MCF 10A (cell line): ENCODE measurements around the gene FBXW12. TPM values are rescaled to one million over a fixed set of nuclear protein-coding genes. Genes with fewer than 3 reads are reported as not detected.

Experiments used
- BruUV-seq: library from RNA; stranded (reverse); fragments of 400-500 nt; replicated peaks from 2 replicates; lab custom pipeline; 2021; lab: Mats Ljungman, UMichigan
- CTCF ChIA-PET: fragments of 300-600 bp; sonication (Branson Sonifier 250); formaldehyde crosslinking; extraction: SDS; loops from one replicate; lab custom pipeline; 2021; ENCODE audit warnings: antibody characterized with exemption, inconsistent platforms; lab: Yijun Ruan, JAX
- POLR2A ChIA-PET: fragments of 300-600, 350-650 bp; sonication (Branson Sonifier 250); formaldehyde crosslinking; extraction: SDS; loops from one replicate; lab custom pipeline; 2020; ENCODE audit warnings: antibody characterized with exemption, inconsistent platforms; lab: Yijun Ruan, JAX
- DNase-seq: peaks from one replicate; pipeline ENCODE4 v3.0.0-alpha.2; 2018; ENCODE audit not compliant: unreplicated experiment
- H3K27ac Mint-ChIP-seq: one replicate; pipeline ENCODE4 v1.8.0; 2022; ENCODE audit warnings: mild to moderate bottlenecking, low read depth, mixed read lengths; ENCODE audit not compliant: unreplicated experiment
- H3K27me3 Mint-ChIP-seq: one replicate; pipeline ENCODE4 v1.8.0; 2022; ENCODE audit warnings: mixed read lengths; ENCODE audit not compliant: insufficient read depth, unreplicated experiment
- H3K36me3 Mint-ChIP-seq: one replicate; pipeline ENCODE4 v1.8.0; 2022; ENCODE audit warnings: mild to moderate bottlenecking, moderate library complexity, mixed read lengths; ENCODE audit not compliant: insufficient read depth, unreplicated experiment
- H3K4me1 Mint-ChIP-seq: one replicate; pipeline ENCODE4 v1.8.0; 2022; ENCODE audit warnings: mixed read lengths; ENCODE audit not compliant: insufficient read depth, unreplicated experiment
- H3K4me3 Mint-ChIP-seq: one replicate; pipeline ENCODE4 v1.8.0; 2022; ENCODE audit warnings: mild to moderate bottlenecking, moderate library complexity, mixed read lengths; ENCODE audit not compliant: unreplicated experiment
- H3K9me3 Mint-ChIP-seq: one replicate; pipeline ENCODE4 v1.8.0; 2022; ENCODE audit warnings: mixed read lengths; ENCODE audit not compliant: unreplicated experiment
- intact Hi-C: fragments of 100-400 bp; cut with micrococcal nuclease; formaldehyde crosslinking; loops from 2 replicates; pipeline ENCODE4 v1.14.1; 2022
- total RNA-seq: library from RNA; stranded (reverse); gene quantifications from 2 replicates; pipeline ENCODE4 v1.2.3, GENCODE V29; 2022
- TF ChIP-seq, protein P1 (sequence below): fragments of 200-600 bp; IDR thresholded peaks from one replicate; pipeline ENCODE4 v1.8.0; 2022; ENCODE audit warnings: antibody characterized with exemption, mild to moderate bottlenecking; ENCODE audit not compliant: unreplicated experiment

FBXW12 gene
- total RNA-seq, 1 experiment from 2014 or later: not detected

DNA sequence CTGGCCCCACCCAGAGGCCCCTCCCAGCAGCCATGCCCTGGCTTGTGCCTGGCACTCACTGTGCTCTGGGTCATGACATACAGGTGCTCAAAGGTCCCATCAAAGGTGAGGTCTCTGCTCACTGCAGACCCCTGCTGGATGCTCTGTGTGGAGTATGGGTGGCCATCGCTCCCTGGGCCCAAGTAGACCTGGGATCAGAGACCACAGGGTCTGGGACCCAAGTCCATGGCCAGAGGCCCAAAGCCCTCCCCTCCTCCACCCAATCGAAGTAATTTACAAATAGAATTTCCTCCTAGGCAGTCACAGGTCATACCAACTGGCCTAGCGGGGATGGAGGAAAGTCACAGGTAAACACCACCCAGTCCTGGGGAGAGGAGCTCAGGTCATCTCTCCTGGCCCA, 50.3 kb downstream of the FBXW12 start:
- H3K36me3 Mint-ChIP-seq: peaks cover 68% of the 10 kb centered on the region
- TF ChIP-seq, protein P1, sequence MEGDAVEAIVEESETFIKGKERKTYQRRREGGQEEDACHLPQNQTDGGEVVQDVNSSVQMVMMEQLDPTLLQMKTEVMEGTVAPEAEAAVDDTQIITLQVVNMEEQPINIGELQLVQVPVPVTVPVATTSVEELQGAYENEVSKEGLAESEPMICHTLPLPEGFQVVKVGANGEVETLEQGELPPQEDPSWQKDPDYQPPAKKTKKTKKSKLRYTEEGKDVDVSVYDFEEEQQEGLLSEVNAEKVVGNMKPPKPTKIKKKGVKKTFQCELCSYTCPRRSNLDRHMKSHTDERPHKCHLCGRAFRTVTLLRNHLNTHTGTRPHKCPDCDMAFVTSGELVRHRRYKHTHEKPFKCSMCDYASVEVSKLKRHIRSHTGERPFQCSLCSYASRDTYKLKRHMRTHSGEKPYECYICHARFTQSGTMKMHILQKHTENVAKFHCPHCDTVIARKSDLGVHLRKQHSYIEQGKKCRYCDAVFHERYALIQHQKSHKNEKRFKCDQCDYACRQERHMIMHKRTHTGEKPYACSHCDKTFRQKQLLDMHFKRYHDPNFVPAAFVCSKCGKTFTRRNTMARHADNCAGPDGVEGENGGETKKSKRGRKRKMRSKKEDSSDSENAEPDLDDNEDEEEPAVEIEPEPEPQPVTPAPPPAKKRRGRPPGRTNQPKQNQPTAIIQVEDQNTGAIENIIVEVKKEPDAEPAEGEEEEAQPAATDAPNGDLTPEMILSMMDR: no peak
- CTCF ChIA-PET: interaction anchor here (0.8 to 7.6 kb wide), 5 partner anchors 9 to 229 kb away, joined by 3 to 81 read pairs (median 3); no protein-coding TSS in a partner anchor

DNA sequence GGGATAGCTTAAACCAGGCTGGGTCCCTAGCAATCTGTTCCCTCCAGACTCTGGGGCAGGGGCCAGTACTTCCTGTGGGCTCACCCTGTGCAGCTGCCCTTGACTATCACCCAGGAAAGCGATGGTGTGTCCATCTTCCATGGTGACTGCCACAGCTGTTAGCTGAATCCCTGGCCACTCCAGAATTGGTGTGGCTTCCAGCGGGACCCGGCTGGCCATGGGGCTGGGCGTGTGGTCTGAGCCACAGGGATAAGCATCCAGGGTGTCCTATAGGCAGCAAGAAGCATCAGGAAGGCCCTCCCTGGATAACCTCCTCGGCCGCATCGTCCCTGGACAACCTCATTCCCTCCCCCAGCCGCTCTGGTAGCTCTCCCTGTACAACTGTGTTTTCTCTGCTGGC, 50.7 kb downstream of the FBXW12 start:
- H3K36me3 Mint-ChIP-seq: peaks cover 67% of the 10 kb centered on the region

More for the DNA sequence above, 50.3 kb downstream of the FBXW12 start:
- no TSS peak for BruUV-seq
- intact Hi-C loops: no loop called here
- Mint-ChIP-seq H3K4me3 (no peak overlapping the region), H3K27me3 (no peaks in the 10 kb centered on the region), H3K4me1 (peaks cover 31% of the 10 kb centered on the region), H3K27ac (no peak overlapping the region), H3K9me3 (no peaks in the 10 kb centered on the region)
- DNase-seq: no peak
- POLR2A ChIA-PET: interaction anchor here (1.1 to 20.2 kb wide), 4 partner anchors 11 to 135 kb away, joined by 6 to 749 read pairs (median 20); partner anchors contain the start of genes CCDC51, PFKFB4 and TMA7

DNA sequence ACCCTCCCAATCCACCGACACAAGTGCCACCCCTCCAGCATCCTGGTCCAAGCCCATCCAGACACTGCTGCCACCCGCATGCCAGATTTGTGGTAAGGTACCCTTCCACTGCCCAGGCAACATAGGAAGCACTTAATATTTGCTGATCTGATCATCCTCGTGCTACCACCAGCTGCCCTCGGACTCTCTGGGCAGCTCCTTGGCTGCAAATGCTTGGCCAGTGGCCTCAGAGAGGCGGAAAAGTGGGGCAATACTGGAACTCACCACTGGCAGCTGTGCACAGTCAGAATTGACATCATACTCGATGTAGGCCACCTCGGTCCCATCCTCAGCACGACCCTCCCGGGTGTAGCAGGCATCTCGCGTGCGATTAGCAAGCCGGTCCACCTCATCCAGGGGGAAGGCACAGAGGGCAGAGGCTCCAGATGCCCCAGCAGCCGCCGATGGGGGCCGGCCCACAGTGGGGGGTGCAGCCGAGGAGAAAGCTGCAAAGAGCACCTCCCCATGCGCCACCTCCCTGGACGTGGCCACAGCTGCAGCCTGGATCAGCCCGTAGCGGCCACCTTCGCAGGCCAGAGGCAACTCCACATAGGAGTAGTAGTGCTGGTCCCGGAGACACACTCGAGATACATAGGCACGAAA, 51.3 kb downstream of the FBXW12 start:
- BruUV-seq: no TSS peak
- TF ChIP-seq, protein P1: no peak
- ChIA-PET CTCF (interaction anchor here (0.8 to 7.6 kb wide), 5 partner anchors 10 to 230 kb away, joined by 3 to 81 read pairs (median 3); no protein-coding TSS in a partner anchor), POLR2A (interaction anchor here (1.1 to 20.2 kb wide), 4 partner anchors 10 to 133 kb away, joined by 6 to 749 read pairs (median 20); partner anchors contain the start of genes CCDC51, PFKFB4 and TMA7)
- DNase-seq: no peak
- intact Hi-C loops: no loop called here
- Mint-ChIP-seq H3K36me3 (peaks cover 60% of the 10 kb centered on the region), H3K27ac (peak overlapping the region; percentile 36), H3K27me3 (no peaks in the 10 kb centered on the region), H3K4me1 (peaks cover 41% of the 10 kb centered on the region), H3K9me3 (no peaks in the 10 kb centered on the region), H3K4me3 (no peak overlapping the region)

More for the DNA sequence above, 50.7 kb downstream of the FBXW12 start:
- Mint-ChIP-seq H3K27me3 (no peaks in the 10 kb centered on the region), H3K9me3 (no peaks in the 10 kb centered on the region), H3K27ac (peak overlapping the region; percentile 36), H3K4me1 (peaks cover 35% of the 10 kb centered on the region), H3K4me3 (no peak overlapping the region)
- no peak for DNase-seq
- ChIA-PET CTCF (interaction anchor here (0.8 to 7.6 kb wide), 6 partner anchors 10 to 229 kb away, joined by 3 to 81 read pairs (median 3); no protein-coding TSS in a partner anchor), POLR2A (interaction anchor here (1.1 to 20.2 kb wide), 4 partner anchors 11 to 134 kb away, joined by 6 to 749 read pairs (median 20); partner anchors contain the start of genes CCDC51, PFKFB4 and TMA7)
- intact Hi-C loops: no loop called here
- TF ChIP-seq, protein P1: no peak
- no TSS peak for BruUV-seq
